IMR-90 (cell line): Measurements from ENCODE around the gene KCTD11. TPM values are rescaled to one million over a fixed set of nuclear protein-coding genes. Genes with fewer than 3 reads are reported as not detected.

Experiments
- ATAC-seq: fragments of 200-7000 bp; cut with Tn5 transposase; 2 replicates; pipeline ENCODE4 v1.9.1; 2020; ENCODE audit warnings: low read depth, mild to moderate bottlenecking, moderate library complexity
- BruUV-seq: library from RNA; stranded (reverse); fragments of 400-500 nt; replicated peaks from 2 replicates; lab custom pipeline; 2021; lab: Mats Ljungman, UMichigan
- CTCF ChIA-PET: fragments of 300-600 bp; formaldehyde crosslinking; extraction: SDS; loops from one replicate; lab custom pipeline; 2021; ENCODE audit warnings: antibody characterized with exemption; lab: Yijun Ruan, JAX
- POLR2A ChIA-PET: fragments of 300-600 bp; sonication (Branson Sonifier 250); formaldehyde crosslinking; loops from one replicate; lab custom pipeline; 2022; ENCODE audit warnings: antibody characterized with exemption; ENCODE audit not compliant: unreplicated experiment; lab: Charles Lee
- DNase-seq: peaks from one replicate; pipeline ENCODE4 v3.0.0; 2013
- H2AFZ ChIP-seq: replicated peaks from 2 replicates; pipeline ENCODE3; 2013; ENCODE audit warnings: low read length, mild to moderate bottlenecking; ENCODE audit not compliant: poor library complexity
- H2AK5ac ChIP-seq: 2 replicates; pipeline ENCODE4 v1.6.1; 2013; ENCODE audit warnings: low read depth, low read length, inconsistent platforms
- H2AK9ac ChIP-seq: replicated peaks from 2 replicates; pipeline ENCODE3; 2013; ENCODE audit warnings: mild to moderate bottlenecking, low read depth, low read length, moderate library complexity; ENCODE audit not compliant: poor library complexity
- H2BK120ac ChIP-seq: 2 replicates; pipeline ENCODE4 v1.6.1; 2013; ENCODE audit warnings: low read depth, low read length, inconsistent platforms
- H2BK15ac ChIP-seq: 3 replicates; pipeline ENCODE4 v1.6.1; 2013; ENCODE audit warnings: low read depth, low read length, inconsistent platforms
- H2BK20ac ChIP-seq: 2 replicates; pipeline ENCODE4 v1.6.1; 2013; ENCODE audit warnings: low read depth, mild to moderate bottlenecking, inconsistent platforms, low read length, moderate library complexity
- H2BK5ac ChIP-seq: 2 replicates; pipeline ENCODE4 v1.6.1; 2013; ENCODE audit warnings: mild to moderate bottlenecking, low read depth, low read length, inconsistent platforms; ENCODE audit not compliant: poor library complexity, severe bottlenecking
- H3K14ac ChIP-seq: replicated peaks from 2 replicates; pipeline ENCODE4 v1.6.1; 2013; ENCODE audit warnings: low read depth, low read length, inconsistent platforms
- H3K18ac ChIP-seq: 2 replicates; pipeline ENCODE4 v1.6.1; 2013; ENCODE audit warnings: low read depth, low read length, control low read depth
- H3K23ac ChIP-seq: 2 replicates; pipeline ENCODE4 v1.6.1; 2013; ENCODE audit warnings: low read depth, low read length, inconsistent platforms
- H3K27ac ChIP-seq: 2 replicates; pipeline ENCODE4 v1.5.1; 2013; ENCODE audit warnings: mild to moderate bottlenecking, control low read depth, low read length; ENCODE audit not compliant: insufficient read depth
- H3K27me3 ChIP-seq: 2 replicates; pipeline ENCODE4 v1.6.1; 2013; ENCODE audit warnings: low read length; ENCODE audit not compliant: control insufficient read depth, insufficient read depth
- H3K36me3 ChIP-seq: 2 replicates; pipeline ENCODE4 v1.6.1; 2013; ENCODE audit warnings: low read length, mixed read lengths; ENCODE audit not compliant: control insufficient read depth, insufficient read depth
- H3K4ac ChIP-seq: 2 replicates; pipeline ENCODE4 v1.6.1; 2013; ENCODE audit warnings: low read depth, low read length, inconsistent platforms
- H3K4me1 ChIP-seq: 2 replicates; pipeline ENCODE4 v1.6.1; 2013; ENCODE audit warnings: low read length, mixed read lengths; ENCODE audit not compliant: control insufficient read depth, insufficient read depth
- H3K4me2 ChIP-seq: 2 replicates; pipeline ENCODE4 v1.6.1; 2013; ENCODE audit warnings: low read depth, mild to moderate bottlenecking, control low read depth, low read length, moderate library complexity
- H3K4me3 ChIP-seq: 2 replicates; pipeline ENCODE4 v1.5.1; 2013; ENCODE audit warnings: low read depth, mild to moderate bottlenecking, control low read depth, low read length, moderate library complexity; ENCODE audit not compliant: insufficient read depth
- H3K56ac ChIP-seq: 2 replicates; pipeline ENCODE4 v1.6.1; 2013; ENCODE audit warnings: low read length, inconsistent platforms; ENCODE audit not compliant: insufficient read depth; ENCODE audit errors: extremely low read depth
- H3K79me1 ChIP-seq, 2 experiments: 2 replicates each; pipeline ENCODE4 v1.6.1; 2013; ENCODE audit warnings: low read length in 2 of 2, inconsistent platforms in 1 of 2, low read depth in 1 of 2
- H3K9ac ChIP-seq: 2 replicates; pipeline ENCODE4 v1.6.1; 2013; ENCODE audit warnings: low read depth, low read length, control low read depth
- H3K9me1 ChIP-seq: 2 replicates; pipeline ENCODE4 v1.6.1; 2013; ENCODE audit warnings: low read length, inconsistent platforms; ENCODE audit not compliant: insufficient read depth
- H3K9me3 ChIP-seq: 2 replicates; pipeline ENCODE4 v1.6.1; 2013; ENCODE audit warnings: low read length; ENCODE audit not compliant: control insufficient read depth, insufficient read depth
- H4K20me1 ChIP-seq: 2 replicates; pipeline ENCODE4 v1.6.1; 2013; ENCODE audit warnings: low read length, inconsistent platforms; ENCODE audit not compliant: insufficient read depth
- H4K5ac ChIP-seq: 2 replicates; pipeline ENCODE4 v1.6.1; 2013; ENCODE audit warnings: mild to moderate bottlenecking, low read depth, low read length, control low read depth
- H4K8ac ChIP-seq, 2 experiments: 2 replicates each; pipeline ENCODE4 v1.6.1; 2013; ENCODE audit warnings: low read depth in 2 of 2, low read length in 2 of 2, control low read depth in 1 of 2, inconsistent platforms in 1 of 2
- H4K91ac ChIP-seq: 2 replicates; pipeline ENCODE4 v1.6.1; 2013; ENCODE audit warnings: low read depth, low read length, inconsistent platforms; ENCODE audit not compliant: insufficient read depth
- FOS ChIP-seq: fragments of 150-350 bp; IDR thresholded peaks from 2 replicates; pipeline ENCODE4 v1.6.1; 2016; ENCODE audit warnings: low read depth, low read length
- MAFK ChIP-seq: IDR thresholded peaks from 2 replicates; pipeline ENCODE4 v1.6.1; 2012; ENCODE audit warnings: low read depth, low read length, improper control_type of control experiment
- MAZ ChIP-seq: IDR thresholded peaks from 2 replicates; pipeline ENCODE4 v1.6.1; 2012; ENCODE audit warnings: low read depth, mild to moderate bottlenecking, low read length, improper control_type of control experiment, moderate library complexity, borderline replicate concordance
- RAD21 ChIP-seq: IDR thresholded peaks from 2 replicates; pipeline ENCODE4 v1.6.1; 2012; ENCODE audit warnings: low read length, improper control_type of control experiment
- RFX5 ChIP-seq: IDR thresholded peaks from 2 replicates; pipeline ENCODE4 v1.8.0; 2012; ENCODE audit warnings: low read depth, mild to moderate bottlenecking, low read length, moderate library complexity
- SMC3 ChIP-seq: fragments of 150-350 bp; IDR thresholded peaks from 2 replicates; pipeline ENCODE4 v1.6.1; 2016; ENCODE audit warnings: low read depth, mild to moderate bottlenecking, antibody characterized with exemption, low read length, moderate library complexity
- WGBS, 2 experiments: methylation state at CpG; one replicate each; pipeline versions ENCODE4 v1.1.5 to v1.1.7; 2013; ENCODE audit warnings: missing lambda C conversion rate in 2 of 2; ENCODE audit not compliant: insufficient read length in 1 of 2; ENCODE audit errors: extremely low coverage in 2 of 2; 5-methylcytosine and 5-hydroxymethylcytosine counted together
- dilution Hi-C: fragments of 300-500 bp; cut with HindIII; formaldehyde crosslinking; loops from one replicate; pipeline ENCODE4 v1.14.3; 2018; ENCODE audit warnings: low sequenced_read_pairs; ENCODE audit not compliant: unreplicated experiment
- in situ Hi-C: fragments of 300-500 bp; cut with MboI; formaldehyde crosslinking; loops from 3 replicates; pipeline ENCODE4 v1.14.3; 2019; ENCODE audit warnings: low sequenced_read_pairs, inconsistent platforms, mixed read lengths
- intact Hi-C: fragments of 100-400 bp; cut with micrococcal nuclease; formaldehyde crosslinking; loops from 2 replicates; pipeline ENCODE4 v1.10.0; 2022
- polyA plus RNA-seq, 3 experiments: library from polyadenylated mRNA; depleted of rRNA; stranded (reverse); fragments of >200 nt; gene quantifications; 2 replicates each; pipeline ENCODE4 v1.2.3, GENCODE V29; 2012; ENCODE audit warnings: low replicate concordance in 1 of 3
- total RNA-seq: library from RNA; depleted of rRNA; stranded (reverse); fragments of >200 nt; gene quantifications from 2 replicates; pipeline ENCODE4 v1.2.3, GENCODE V29; 2012
- TF ChIP-seq, protein P1 (sequence below): conservative IDR thresholded peaks from 2 replicates; pipeline ENCODE4 v1.5.1; 2012; ENCODE audit warnings: mild to moderate bottlenecking, low read depth, low read length, improper control_type of control experiment
- TF ChIP-seq, protein P2 (sequence below): fragments of 150-350 bp; IDR thresholded peaks from 2 replicates; pipeline ENCODE4 v1.6.1; 2017; ENCODE audit warnings: mild to moderate bottlenecking, antibody characterized with exemption, low read length, low read depth

The KCTD11 gene
- total and polyA plus RNA-seq, 2 of the 4 experiments (the other 2 are of a cell fraction): 10.8 to 16.4 TPM

DNA sequence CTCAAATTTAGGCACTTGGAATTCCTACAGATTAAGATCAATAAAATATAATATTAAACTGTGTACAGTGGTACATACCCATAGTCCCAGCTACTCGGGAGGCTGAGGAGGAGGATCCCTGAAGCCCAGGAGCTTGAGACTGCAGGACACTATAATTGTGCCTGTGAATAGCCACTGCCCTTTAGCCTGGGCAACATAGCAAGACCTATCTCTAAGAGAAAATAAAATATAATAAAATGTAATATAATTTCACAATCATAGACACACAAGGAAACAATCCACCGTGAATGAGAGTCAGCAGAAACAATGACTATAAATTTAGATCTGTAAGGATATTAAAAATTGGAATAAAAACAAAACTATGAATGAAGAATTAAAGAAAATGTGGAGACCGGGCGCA is 18.9 kb downstream of the KCTD11 start:
- no peak overlapping the region for H2BK15ac ChIP-seq
- WGBS, 2 experiments: 100% methylated on average over 1 of the region's 4 CpGs; no CpG with 5 or more reads in 1 of the 2 experiments
- no peak overlapping the region for H3K23ac ChIP-seq
- H3K27ac ChIP-seq: no peak overlapping the region
- no peak overlapping the region for H3K18ac ChIP-seq
- no peaks in the 10 kb centered on the region for H3K36me3 ChIP-seq
- no peaks in the 10 kb centered on the region for H3K79me1 ChIP-seq
- in situ Hi-C loops: no loop called here
- ChIA-PET POLR2A (no interaction called here), CTCF (interaction anchor here (1.7 kb wide), 1 partner anchor 15 kb away, joined by 4 read pairs; no protein-coding TSS in a partner anchor)
- no peak overlapping the region for H4K5ac ChIP-seq
- H3K27me3 ChIP-seq: peaks cover 24% of the 10 kb centered on the region
- peaks cover 2% of the 10 kb centered on the region; the same call in 1 of the 2 replicates for H3K9me3 ChIP-seq
- no peak overlapping the region for H2BK20ac ChIP-seq
- H4K20me1 ChIP-seq: no peaks in the 10 kb centered on the region
- H3K4me3 ChIP-seq: no peak overlapping the region
- no peak overlapping the region for H2BK5ac ChIP-seq
- H3K9ac ChIP-seq: no peak overlapping the region
- no peak overlapping the region for H3K14ac ChIP-seq
- no peak for ATAC-seq
- TF ChIP-seq MAZ (no peak), RAD21 (no peak), RFX5 (no peak), MAFK (no peak), SMC3 (no peak), FOS (no peak)
- TF ChIP-seq, protein P1, sequence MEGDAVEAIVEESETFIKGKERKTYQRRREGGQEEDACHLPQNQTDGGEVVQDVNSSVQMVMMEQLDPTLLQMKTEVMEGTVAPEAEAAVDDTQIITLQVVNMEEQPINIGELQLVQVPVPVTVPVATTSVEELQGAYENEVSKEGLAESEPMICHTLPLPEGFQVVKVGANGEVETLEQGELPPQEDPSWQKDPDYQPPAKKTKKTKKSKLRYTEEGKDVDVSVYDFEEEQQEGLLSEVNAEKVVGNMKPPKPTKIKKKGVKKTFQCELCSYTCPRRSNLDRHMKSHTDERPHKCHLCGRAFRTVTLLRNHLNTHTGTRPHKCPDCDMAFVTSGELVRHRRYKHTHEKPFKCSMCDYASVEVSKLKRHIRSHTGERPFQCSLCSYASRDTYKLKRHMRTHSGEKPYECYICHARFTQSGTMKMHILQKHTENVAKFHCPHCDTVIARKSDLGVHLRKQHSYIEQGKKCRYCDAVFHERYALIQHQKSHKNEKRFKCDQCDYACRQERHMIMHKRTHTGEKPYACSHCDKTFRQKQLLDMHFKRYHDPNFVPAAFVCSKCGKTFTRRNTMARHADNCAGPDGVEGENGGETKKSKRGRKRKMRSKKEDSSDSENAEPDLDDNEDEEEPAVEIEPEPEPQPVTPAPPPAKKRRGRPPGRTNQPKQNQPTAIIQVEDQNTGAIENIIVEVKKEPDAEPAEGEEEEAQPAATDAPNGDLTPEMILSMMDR: no peak
- TF ChIP-seq, protein P2, sequence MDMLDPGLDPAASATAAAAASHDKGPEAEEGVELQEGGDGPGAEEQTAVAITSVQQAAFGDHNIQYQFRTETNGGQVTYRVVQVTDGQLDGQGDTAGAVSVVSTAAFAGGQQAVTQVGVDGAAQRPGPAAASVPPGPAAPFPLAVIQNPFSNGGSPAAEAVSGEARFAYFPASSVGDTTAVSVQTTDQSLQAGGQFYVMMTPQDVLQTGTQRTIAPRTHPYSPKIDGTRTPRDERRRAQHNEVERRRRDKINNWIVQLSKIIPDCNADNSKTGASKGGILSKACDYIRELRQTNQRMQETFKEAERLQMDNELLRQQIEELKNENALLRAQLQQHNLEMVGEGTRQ: no peak
- no peak overlapping the region for H3K56ac ChIP-seq
- dilution Hi-C loops: no loop called here
- BruUV-seq: no TSS peak
- no peak for DNase-seq
- no peak overlapping the region for H3K4me2 ChIP-seq
- no peak overlapping the region for H4K91ac ChIP-seq
- H2AK5ac ChIP-seq: no peak overlapping the region
- no peak overlapping the region for H3K4ac ChIP-seq
- no peak overlapping the region for H4K8ac ChIP-seq
- H3K4me1 ChIP-seq: no peaks in the 10 kb centered on the region
- H2AFZ ChIP-seq: no peak overlapping the region
- no peak overlapping the region for H2AK9ac ChIP-seq
- intact Hi-C loops: no loop called here
- no peaks in the 10 kb centered on the region for H3K9me1 ChIP-seq
- no peak overlapping the region for H2BK120ac ChIP-seq
